SU-DHL-6 (cell line): ENCODE measurements around the gene PSMA3.
A peak's percentile ranks its signal among the peaks of the same experiment; 100 is the strongest.

Experiments
- H2AFZ ChIP-seq: fragments of 200-600 bp; sonication (generic); 2 replicates; pipeline ENCODE4 v1.6.1; 2014; ENCODE audit warnings: low read depth, mild to moderate bottlenecking, moderate library complexity, mixed read lengths, antibody characterized with exemption, low read length; ENCODE audit not compliant: severe bottlenecking
- H3F3A ChIP-seq: fragments of 200-600 bp; shearing (Covaris generic); 2 replicates; pipeline ENCODE4 v1.6.0; 2016; ENCODE audit warnings: antibody characterized with exemption, mild to moderate bottlenecking; ENCODE audit not compliant: insufficient read depth
- H3K27ac ChIP-seq: fragments of 200-600 bp; sonication (generic); 2 replicates; pipeline ENCODE4 v1.5.1; 2016; ENCODE audit warnings: low read depth, mild to moderate bottlenecking, low read length, moderate library complexity, mixed read lengths
- H3K27me3 ChIP-seq: fragments of 200-600 bp; sonication (generic), shearing (Covaris generic); 2 replicates; pipeline ENCODE4 v1.6.0; 2014; ENCODE audit warnings: mild to moderate bottlenecking, low read length
- H3K36me3 ChIP-seq: fragments of 200-600 bp; sonication (generic); 2 replicates; pipeline ENCODE4 v1.6.1; 2014; ENCODE audit warnings: mild to moderate bottlenecking, low read length, mixed read lengths
- H3K4me2 ChIP-seq: fragments of 300-600, 200-600 bp; shearing (Covaris generic), sonication (generic); 2 replicates; pipeline ENCODE4 v1.6.0; 2014; ENCODE audit warnings: low read length, low read depth, mild to moderate bottlenecking; ENCODE audit not compliant: poor library complexity, severe bottlenecking
- H3K4me3 ChIP-seq: fragments of 200-600 bp; sonication (generic); 2 replicates; pipeline ENCODE4 v1.5.1; 2014; ENCODE audit warnings: antibody characterized with exemption, low read length, mild to moderate bottlenecking, mixed read lengths; ENCODE audit not compliant: insufficient read depth, poor library complexity, severe bottlenecking
- H3K79me2 ChIP-seq: fragments of 200-600 bp; sonication (generic); 2 replicates; pipeline ENCODE4 v1.6.1; 2014; ENCODE audit warnings: mild to moderate bottlenecking, low read length, moderate library complexity; ENCODE audit not compliant: insufficient read depth
- H3K9ac ChIP-seq: fragments of 200-600 bp; sonication (generic); 2 replicates; pipeline ENCODE4 v1.7.0; 2014; ENCODE audit warnings: mild to moderate bottlenecking, low read length
- H3K9me2 ChIP-seq: fragments of 200-600 bp; sonication (generic); replicated peaks from 2 replicates; pipeline ENCODE4 v1.6.1; 2014; ENCODE audit warnings: low read length; ENCODE audit not compliant: insufficient read depth
- H3K9me3 ChIP-seq: fragments of 200-600 bp; sonication (generic); 2 replicates; pipeline ENCODE4 v1.6.1; 2014; ENCODE audit warnings: low read length, mixed read lengths; ENCODE audit not compliant: insufficient read depth
- H4K20me1 ChIP-seq: fragments of 200-600 bp; sonication (generic); 2 replicates; pipeline ENCODE4 v1.6.1; 2014; ENCODE audit warnings: low read depth, mild to moderate bottlenecking, antibody characterized with exemption, low read length, moderate library complexity, mixed read lengths
- EZH2phosphoT487 ChIP-seq: fragments of 200-600 bp; sonication (generic), shearing (Covaris generic); conservative IDR thresholded peaks from 2 replicates; pipeline ENCODE4 v1.6.1; 2018; ENCODE audit warnings: mild to moderate bottlenecking, antibody characterized with exemption, low read length, moderate library complexity, mixed read lengths
- TF ChIP-seq, protein P1 (sequence below): fragments of 200-600 bp; sonication (generic); IDR thresholded peaks from one replicate; pipeline ENCODE4 v1.5.1; 2017; ENCODE audit warnings: antibody characterized with exemption, mild to moderate bottlenecking, low read length, moderate library complexity; ENCODE audit not compliant: insufficient read depth, poor library complexity, severe bottlenecking

Gene PSMA3

DNA sequence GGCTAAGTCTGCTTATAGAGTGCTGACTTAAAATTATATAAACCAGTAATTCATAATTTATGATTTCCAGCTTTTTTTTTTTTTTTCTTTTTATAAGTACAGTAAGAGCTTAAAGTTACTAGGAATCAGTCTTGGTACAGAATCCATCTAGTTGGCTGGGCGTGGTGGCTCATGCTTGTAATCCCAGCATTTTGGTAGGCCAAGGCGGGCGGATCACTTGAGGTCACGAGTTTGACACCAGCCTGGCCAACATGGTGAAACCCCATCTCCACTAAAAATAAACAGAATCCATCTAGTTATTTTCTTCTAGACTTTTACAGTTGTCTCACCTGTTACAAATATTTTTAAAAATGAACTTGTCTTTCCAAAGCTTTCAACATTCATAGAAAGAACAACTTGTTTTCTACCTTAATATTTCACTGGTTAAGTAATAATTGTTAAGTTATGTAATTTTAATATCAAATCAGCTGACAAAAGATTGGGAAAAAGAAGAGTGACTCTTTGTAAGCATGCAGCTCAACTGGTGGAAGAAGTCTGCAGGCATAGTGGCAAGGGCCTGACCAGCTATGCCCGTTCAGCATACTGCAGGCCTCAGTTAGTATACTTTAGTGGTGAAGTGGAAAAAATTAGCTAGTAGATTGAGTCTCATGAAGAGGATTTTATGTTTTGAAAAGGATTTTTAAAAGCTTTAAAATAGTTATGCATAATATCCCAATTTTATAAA, 17.4 kb upstream of the PSMA3 start:
- H3K27ac ChIP-seq, result no peak overlapping the region
- no peaks in the 10 kb centered on the region for H3K9me2 ChIP-seq
- H3K4me2 ChIP-seq, result no peak overlapping the region
- TF ChIP-seq, protein P1, sequence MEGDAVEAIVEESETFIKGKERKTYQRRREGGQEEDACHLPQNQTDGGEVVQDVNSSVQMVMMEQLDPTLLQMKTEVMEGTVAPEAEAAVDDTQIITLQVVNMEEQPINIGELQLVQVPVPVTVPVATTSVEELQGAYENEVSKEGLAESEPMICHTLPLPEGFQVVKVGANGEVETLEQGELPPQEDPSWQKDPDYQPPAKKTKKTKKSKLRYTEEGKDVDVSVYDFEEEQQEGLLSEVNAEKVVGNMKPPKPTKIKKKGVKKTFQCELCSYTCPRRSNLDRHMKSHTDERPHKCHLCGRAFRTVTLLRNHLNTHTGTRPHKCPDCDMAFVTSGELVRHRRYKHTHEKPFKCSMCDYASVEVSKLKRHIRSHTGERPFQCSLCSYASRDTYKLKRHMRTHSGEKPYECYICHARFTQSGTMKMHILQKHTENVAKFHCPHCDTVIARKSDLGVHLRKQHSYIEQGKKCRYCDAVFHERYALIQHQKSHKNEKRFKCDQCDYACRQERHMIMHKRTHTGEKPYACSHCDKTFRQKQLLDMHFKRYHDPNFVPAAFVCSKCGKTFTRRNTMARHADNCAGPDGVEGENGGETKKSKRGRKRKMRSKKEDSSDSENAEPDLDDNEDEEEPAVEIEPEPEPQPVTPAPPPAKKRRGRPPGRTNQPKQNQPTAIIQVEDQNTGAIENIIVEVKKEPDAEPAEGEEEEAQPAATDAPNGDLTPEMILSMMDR, result no peak
- TF ChIP-seq EZH2phosphoT487, result no peak
- H2AFZ ChIP-seq, result no peak overlapping the region
- H3K4me3 ChIP-seq, result no peak overlapping the region
- no peaks in the 10 kb centered on the region for H3F3A ChIP-seq
- no peaks in the 10 kb centered on the region for H3K27me3 ChIP-seq
- no peak overlapping the region for H3K9ac ChIP-seq
- no peaks in the 10 kb centered on the region for H4K20me1 ChIP-seq
- H3K79me2 ChIP-seq, result no peaks in the 10 kb centered on the region
- H3K36me3 ChIP-seq, result no peaks in the 10 kb centered on the region; the same call in 1 of the 2 replicates
- no peaks in the 10 kb centered on the region for H3K9me3 ChIP-seq

DNA sequence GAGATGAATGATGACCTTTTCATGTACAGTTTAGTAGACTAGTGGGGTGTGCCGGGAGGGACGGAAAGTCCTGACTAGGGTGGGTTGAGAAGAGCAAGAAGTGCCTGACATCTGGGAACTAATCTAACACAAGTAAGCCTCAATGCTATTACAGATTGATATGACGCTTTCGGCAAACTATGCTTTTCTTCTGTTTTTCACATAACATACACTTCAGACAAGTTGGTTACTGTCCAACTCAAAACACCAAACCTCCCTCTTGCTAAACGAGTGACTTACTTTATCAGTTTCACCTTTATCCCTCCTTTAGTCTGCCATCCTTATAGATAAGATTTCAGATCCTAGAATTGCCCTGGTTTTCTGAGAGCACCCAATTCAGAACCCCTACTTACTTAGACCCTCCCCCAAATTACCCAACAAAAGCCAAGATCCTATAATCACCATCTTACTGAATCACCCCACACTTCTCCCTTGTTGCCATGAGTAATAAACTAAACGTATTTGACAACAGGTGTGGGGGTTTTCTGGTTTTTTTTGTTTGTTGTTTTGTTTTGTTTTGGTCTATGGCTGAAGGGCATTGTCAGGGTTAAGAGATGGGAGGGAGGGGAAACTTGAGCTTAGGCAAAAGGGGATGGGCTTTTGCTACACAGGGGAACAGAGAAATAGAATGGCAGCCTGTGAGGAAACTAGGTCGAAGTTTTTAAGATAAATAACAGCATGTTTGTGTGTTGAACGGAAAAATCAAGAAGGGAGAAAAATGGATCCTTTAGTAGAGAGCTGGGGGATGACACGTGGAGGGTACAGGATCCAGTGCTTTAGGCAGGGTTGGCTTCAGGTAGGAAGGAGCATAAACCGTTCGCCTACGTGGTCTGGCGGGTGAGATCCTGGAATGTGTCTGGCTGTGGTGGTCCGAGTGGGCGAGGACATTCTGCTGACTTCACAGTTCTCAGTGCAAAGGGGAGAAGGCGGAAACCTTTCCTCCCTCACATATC, 6.1 kb upstream of the PSMA3 start:
- no peaks in the 10 kb centered on the region for H3K27me3 ChIP-seq
- no peak overlapping the region for H3K27ac ChIP-seq
- no peak overlapping the region for H2AFZ ChIP-seq

DNA sequence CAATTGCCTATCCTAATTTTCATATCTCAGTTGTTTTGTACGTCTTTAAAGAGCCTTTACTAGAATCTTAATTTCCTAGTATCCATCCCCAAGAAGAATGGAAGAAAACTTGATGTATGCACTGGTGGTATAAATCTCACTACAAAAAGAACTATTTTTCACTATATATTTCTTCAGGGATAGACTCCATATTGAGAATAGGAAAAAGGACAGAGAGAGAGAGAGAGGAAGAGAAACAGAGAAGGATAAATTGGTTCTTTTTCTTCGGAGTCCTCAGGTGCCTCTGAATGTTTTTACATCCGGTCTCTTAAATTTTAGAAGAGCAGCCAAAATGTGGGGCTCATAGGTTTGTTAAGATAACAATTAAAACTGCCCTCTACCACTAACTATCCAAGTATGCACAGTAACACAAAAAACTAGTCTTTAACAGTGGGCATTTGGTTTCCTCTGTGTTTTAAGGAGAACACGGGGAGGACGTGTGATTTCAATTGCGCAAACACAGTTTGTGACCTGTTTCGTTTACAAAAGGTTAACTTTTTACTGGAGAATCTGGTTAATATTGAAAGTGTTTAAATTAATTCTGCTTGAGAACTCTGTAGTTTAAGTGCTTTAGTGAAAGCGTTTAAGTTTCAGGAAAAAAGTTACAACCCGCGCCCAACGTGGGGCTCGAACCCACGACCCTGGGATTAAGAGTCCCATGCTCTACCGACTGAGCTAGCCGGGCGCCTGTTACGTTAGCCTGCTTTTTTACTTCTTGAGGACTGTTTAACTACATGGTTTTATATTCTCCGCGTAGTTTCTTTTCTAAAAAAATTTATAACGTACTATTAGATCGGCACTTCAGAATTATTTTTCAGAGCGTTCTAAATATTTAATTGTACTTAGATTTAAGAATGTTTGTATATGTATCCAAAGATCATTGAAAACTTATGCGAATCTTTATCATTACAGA, 5.1 kb upstream of the PSMA3 start:
- Histone ChIP-seq H3K9me3 (no peaks in the 10 kb centered on the region), H3F3A (peaks cover 18% of the 10 kb centered on the region), H3K27ac (no peak overlapping the region), H3K27me3 (no peaks in the 10 kb centered on the region), H4K20me1 (no peaks in the 10 kb centered on the region), H2AFZ (peak overlapping the region; percentile 44), H3K4me3 (peak overlapping the region; percentile 59), H3K9ac (peak overlapping the region; percentile 48), H3K79me2 (no peaks in the 10 kb centered on the region), H3K4me2 (peak overlapping the region; percentile 76), H3K9me2 (no peaks in the 10 kb centered on the region), H3K36me3 (no peaks in the 10 kb centered on the region)
- TF ChIP-seq, protein P1, result no peak
- no peak for TF ChIP-seq EZH2phosphoT487

More for the DNA sequence above, 6.1 kb upstream of the PSMA3 start:
- Histone ChIP-seq H3K4me3 (no peak overlapping the region), H4K20me1 (no peaks in the 10 kb centered on the region), H3K9me2 (no peaks in the 10 kb centered on the region), H3K79me2 (no peaks in the 10 kb centered on the region), H3F3A (peaks cover 12% of the 10 kb centered on the region), H3K4me2 (peak overlapping the region; percentile 76), H3K9me3 (no peaks in the 10 kb centered on the region), H3K9ac (no peak overlapping the region), H3K36me3 (no peaks in the 10 kb centered on the region)
- TF ChIP-seq, protein P1, result no peak
- no peak for TF ChIP-seq EZH2phosphoT487
